AG08396 (cell line): ENCODE measurements around the gene CREG2.

ENCODE experiments used
- DNase-seq: peaks from one replicate; pipeline ENCODE4 v3.0.0; 2012; ENCODE audit warnings: low spot score, mixed read lengths

The CREG2 gene

DNA sequence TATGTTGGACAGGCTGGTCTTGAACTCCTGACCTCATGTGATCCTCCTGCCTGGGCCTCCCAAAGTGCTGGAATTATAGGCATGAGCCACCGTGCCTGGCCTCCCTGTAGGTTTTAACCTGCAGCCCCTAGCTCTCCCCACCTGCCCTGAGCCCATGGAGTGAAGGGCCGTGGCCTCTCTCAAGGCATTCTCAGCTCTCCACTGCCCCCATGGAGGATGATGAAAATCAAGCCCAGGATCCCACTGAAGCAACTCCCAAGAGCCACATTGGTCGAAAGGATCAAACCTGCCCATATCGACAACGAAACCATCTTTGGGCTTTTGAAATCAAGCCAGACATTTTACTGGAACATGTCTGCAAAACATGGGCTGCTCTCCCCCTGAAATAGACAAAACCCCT, 22.4 kb upstream of the CREG2 start:
- DNase-seq, result no peak

DNA sequence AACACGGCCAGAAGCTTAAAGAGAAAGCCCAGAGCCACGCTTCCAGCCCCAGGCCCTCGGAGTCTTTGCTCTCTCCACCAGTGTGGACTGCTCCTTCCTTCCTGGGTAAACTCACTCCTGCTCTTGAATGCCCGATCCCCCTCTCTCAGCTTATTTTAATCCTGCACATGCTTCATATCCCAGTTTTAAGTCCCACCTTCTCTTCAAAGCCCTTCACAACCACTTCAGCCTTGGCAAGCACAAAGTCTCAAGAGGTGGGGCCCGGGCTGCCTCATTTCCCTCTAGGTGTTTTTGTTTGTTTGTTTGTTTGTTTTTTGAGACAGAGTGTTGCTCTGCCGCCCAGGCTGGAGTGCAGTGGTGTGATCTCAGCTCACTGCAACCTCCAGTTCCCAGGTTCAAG, 21.6 kb upstream of the CREG2 start:
- DNase-seq, result no peak

DNA sequence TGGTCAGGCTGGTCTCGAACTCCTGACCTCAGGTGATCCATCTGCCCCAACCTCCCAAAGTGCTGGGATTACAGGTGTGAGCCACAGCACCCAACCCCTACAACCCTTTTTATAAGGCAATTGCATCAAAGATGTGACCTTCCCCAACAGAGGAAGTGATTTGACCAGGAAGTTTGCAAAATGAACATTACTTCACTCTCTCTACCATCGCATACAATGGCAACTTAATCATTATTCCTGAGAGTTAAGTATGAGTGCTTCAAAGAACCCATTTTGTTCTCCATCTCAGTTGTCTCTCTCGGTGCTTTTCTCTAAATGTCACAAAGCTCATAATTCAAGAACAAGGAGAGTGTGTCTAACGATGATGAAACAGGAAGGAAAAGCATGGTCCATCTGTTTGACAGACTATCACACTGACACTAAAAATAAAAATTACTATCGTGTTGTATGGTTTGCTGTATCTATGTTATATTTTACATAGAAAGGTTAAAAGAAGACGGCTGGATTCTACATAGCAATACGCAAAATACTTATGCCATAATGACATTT, 18.1 kb upstream of the CREG2 start:
- DNase-seq, result no peak

DNA sequence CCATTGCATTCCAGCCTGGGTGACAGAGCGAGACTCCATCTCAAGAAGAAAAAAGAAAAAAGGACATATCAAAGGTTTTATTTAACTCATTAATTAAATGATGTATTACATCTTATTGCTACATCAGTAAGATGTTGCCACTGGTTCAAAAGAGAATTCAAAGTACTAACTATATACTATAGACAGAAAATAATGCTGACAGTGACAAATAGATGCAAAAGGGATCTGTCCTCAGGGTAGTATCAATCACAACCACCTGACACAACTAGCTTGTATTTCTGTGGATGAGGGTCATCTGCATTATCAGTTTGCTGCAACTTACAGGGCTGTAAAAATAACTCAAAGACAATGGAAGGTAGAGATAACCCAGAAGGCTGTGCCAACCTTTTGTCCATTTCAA, 16.4 kb upstream of the CREG2 start:
- no peak for DNase-seq

DNA sequence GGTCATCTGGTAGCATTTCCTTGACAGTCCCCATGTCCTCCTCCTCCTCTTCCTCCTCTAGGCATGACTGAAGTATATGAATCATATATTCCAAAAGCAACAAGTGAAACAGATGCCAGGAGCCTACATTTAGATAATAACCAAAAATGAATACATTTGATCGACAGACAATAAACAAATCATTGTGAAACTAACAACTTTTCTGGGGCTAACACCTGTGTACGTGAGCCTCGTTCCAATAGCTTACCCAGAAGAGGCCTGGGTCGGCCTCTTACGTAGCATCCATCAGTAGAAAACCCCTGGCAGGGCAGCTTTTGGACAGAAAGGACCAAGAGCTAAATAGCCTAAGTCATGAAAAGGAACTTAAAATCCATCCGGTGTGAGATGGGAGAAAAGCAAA, 15.3 kb upstream of the CREG2 start:
- DNase-seq, result no peak

DNA sequence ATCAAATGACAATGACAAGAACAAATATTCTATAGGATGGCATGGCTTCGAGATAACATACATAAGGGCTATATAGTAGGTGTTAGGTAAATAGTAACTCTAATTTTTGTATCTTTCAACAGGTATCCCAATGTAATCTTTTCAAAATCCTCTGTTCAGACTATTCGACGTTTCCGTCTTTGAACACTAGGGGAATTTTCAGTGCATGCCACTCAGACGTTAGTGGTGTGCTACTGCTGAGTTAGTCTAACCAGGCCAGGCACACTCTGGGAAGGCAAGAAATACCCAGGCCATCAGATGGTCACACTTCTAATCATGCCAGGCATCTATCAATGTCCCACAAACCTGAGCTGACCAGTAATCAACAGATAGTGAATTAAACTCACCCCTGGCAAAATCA, 14.6 kb upstream of the CREG2 start:
- DNase-seq, result no peak

DNA sequence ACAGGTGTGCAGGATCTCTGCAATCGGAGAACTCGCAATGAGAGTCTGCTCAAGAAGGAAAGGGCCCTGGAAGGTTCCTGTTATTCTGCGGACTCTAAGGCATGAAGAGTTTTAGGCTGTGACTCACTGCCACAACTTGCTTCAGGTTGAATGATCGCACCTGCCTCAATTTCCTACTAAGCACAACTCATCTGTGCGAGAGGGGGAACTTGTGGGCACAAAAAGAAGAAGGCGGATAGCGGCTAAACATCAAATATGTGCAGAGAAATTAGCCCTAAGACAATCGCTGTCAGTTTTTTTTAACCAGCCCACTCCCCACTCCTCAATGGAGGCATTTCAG, 14.0 kb upstream of the CREG2 start:
- DNase-seq, result no peak

DNA sequence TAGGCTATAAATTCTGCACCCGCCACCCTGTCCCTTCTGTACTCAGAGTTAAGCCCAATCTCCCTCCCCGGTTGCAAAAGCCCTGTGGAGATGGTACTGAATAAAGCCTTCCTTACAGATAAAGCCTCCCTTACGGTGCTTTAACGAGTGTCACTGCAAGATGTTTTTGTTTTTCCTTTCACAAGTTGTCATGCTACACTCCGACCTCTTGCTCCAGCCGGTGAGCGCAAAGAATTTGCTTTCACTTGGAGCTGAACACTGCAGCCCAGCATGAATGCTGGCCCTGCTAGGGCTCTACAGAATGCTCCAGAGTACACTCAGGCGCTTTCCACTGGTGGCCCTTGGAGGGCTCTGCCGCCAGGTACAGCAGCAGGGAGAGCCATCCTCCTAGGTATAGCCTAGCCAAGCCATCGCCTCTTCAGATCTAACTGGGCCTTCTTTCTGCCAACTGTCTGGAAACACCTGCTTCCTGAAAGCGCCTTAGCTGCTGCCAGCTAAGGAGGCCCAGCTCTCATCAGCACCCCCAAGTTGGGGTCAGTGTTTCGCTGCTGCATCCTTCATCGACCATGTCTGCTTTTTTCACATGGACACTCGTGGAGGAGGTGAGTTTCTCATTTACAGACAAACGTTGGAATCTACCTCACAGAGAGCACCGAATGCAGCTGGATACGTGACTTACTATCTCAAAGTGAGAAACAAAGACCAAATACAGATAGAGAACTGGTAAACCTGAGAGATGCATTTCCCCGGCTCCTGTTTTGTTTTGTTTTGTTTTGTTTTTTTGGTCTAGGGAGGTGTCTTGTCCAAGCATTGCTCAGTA, 13.4 kb upstream of the CREG2 start:
- no peak for DNase-seq

DNA sequence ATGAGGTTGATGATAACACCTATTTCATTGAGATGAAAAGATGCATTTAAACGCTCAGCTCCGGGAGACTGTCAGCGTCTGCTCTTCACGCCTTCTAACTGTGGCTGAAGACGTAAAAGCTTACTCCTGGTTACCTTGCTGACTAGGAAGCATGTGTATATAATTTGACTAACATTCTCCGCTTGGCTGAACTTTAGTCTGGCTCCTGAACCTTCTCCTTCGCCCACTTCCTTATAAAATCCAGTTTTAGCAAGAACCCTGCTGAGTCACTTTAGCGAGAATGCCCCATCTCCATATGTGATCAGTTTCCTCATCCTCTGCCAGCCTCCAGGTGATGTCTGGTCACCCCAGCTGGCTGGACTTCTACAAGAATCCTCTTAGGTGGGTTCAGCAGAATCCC, 12.7 kb upstream of the CREG2 start:
- no peak for DNase-seq

DNA sequence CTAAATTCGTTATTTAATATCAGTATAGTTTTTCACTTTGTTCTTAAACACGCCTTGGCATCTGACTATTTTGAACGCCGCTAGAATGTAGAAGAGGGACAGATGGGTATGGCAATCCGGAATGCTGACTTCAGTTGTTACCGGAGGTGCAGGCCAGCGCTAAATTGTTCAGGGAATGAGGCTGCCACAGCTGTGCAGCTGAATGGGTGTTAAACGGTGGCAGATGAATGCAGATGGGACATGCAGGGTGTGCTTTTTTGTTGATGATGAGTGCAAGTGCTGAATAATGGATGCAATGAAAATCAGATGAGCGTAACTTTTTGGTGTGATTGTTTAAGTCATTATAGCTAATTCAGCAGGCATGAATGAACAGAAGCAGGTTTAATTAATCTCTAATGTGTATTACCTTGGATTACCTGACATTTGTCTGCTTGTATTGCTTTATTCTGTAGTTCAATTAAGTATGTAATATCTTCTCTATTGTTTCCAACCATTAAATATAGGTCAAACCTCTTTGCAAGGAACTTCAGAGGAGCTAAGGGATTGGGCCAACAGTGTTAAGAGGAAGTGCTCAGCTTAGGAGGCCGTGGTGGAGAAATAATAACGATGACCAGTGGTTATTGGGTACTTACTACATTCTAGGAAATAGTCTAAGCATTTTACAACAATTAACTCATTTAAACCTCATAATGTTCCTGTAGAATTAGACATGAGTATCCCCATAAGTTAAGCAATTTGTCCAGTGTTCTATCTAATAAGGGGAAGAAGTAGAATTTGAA, 11.9 kb upstream of the CREG2 start:
- no peak for DNase-seq

DNA sequence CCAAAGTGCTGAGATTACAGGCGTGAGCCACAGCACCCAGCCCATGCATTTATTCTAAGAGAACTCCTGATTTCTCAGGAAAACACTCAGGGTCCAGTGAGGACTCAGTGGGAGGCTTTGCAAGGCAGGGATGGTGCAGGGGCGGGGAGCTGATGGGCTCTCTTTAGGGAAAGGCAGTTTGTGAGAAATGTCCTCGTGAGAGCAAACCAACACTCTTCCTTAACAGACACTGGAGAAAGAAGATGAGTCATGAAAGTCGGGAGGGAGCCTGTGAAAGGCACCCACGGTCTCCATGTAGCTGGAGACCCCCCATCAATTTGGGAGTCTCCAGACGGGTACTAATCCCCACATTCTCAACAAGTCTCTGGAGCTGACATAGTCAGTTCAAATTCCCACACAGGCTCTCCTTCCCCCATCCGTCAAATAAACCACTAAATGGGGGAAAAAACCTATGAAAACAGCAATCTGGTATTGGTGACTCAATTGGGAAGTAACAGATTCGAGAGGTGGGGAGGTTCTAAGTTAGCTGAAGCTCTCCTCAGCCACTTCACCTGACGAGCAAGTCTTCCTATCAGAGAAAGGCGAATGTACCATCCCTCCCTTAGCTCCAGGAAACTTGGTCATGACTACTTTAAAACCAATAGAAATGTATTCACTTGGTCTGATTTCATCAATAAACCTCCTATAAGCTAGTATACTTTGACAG, 11.0 kb upstream of the CREG2 start:
- DNase-seq, result no peak

DNA sequence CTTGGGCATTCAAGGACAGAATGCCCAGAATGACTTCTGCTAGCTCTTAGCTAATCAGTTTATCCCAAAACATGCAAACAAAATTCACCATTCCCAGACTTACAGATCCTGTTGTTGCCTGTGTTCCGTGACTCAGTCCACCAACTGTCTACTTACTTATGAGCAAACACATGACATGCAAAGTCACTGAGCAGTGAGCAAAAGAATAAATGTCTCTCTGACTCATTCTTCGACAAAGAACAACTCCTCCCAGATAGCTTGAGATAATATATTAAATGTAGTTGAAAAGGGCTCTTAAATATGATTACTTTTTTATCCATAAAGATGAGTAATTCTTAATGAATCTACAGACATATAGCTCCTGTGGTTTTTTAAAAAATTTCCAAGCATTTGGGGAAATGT, 9.0 kb upstream of the CREG2 start:
- peak; percentile 81 for DNase-seq

DNA sequence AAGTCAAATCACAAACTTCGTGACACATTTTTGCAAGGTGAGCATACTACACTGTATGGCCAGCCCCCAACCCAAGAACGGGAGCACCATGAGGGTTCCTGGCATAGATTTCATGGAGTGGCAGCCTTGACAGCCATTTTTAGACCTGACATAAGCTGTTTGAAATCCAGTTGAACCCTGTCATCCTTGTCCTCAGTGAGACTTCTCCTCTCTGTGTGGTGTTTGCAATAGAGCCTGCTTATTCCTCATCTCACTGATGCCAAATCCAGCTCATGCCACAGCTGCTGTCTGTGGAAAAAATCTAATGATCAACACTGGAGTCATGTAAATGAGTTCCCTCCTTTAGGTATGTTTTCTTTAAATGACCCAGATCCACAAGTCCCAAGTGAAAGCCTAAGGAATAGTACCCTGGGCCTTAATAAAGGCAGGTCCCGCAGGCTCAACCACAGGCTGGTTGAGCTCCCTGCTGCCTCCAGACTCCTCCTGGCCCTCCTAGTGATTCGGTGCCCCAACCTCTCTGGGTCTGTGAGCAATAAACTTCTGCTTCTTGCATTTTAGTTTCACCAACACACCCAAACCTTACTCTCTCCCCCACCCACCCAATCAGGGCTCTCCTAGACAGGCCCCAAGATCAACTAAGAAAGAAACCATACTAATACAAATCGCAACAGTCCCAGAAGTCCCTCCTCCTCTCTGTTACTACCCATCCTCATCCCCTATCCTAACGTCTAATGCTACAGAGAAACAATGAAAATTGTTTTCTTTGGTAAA, 8.4 kb upstream of the CREG2 start:
- DNase-seq, result no peak

DNA sequence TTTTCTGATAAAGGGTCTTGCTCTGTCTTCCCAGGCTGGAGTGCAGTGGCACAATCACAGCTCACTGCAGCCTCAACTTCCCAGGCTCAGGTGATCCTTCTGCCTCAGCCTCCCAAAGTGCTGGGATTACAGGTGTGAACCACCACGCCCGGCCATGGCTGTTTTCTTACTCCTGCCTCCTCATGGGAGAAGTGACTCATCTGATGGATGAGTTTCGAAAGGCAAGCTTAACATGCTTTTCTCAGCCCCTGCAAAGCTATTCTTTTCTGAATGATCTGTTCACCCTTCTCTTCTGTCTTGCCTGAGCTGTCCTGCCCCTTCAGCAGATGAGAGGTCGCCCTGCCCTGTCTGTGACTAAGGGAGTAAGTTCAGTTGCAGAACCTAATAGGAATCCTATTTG, 929 bp upstream of the CREG2 start:
- peak; percentile 56 for DNase-seq

DNA sequence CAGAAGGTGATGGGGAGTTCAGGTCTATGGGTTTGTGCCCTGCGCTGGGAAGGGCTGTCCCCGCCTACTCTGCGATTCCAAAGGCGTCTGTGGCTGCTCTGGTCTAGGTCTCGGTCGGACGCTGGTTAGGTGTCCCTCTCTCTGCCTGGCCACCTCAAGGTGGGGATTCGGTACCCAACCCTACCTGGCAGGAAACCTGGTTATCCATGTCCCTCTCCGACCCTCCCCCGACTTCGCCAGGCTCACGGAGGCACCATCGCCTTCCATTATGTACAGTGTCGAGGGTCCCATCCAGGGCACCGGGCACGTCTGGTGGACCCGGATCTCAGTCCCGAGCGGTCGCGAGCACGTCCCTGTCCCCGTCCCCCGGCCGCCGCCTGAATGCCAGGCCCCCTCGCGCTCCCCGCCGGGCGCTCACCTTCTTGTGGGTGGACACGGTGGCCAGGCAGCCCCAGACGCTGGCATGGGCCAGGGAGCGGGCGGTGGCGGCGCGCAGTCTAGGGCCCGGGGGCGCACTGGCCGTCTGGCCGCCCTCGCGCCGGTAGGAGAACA, 628 bp downstream of the CREG2 start:
- DNase-seq, result no peak

DNA sequence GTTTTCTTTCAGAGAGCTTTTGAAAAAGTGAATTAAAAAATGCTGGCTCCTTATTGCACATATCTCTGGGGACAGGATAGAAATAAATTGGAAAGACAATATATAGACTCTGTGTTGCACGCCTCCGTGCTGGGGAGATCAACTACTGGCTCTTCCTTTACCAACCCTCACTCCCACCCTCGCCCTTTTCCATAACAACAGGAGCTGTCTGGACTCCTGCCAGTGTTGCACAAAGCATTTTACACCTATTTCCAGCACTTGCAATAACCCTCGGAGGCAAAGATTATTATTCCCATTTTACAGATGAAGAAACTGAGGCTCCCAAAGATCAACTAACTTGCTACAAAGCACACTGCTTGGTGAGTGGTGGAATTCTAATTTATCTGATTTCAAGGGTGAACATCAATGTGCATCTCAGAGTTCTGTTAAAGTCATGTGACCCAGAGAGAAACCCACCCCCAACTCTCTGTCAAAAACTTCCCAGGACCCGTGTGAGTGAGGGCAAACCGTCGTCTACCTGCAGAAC, 4.2 kb downstream of the CREG2 start:
- no peak for DNase-seq

DNA sequence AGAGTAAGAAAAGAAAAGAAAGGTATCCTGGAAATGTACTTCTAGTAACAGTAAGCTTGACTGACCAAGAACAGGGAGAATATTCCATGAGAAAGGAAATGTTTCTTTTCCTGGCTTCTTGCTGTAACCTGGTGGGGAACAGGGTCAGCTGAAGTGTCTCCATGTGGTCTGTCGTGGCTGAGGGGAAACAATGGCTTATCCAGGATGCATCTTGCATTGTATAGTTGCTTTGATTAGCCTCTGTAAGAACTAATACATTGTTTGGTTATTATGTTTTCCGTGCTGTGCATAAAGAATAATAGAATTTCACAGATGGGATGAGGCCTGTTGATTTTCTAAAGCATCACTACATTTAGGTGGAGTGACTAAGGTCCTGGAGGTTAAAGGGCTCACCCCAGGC, 4.9 kb downstream of the CREG2 start:
- DNase-seq, result no peak

DNA sequence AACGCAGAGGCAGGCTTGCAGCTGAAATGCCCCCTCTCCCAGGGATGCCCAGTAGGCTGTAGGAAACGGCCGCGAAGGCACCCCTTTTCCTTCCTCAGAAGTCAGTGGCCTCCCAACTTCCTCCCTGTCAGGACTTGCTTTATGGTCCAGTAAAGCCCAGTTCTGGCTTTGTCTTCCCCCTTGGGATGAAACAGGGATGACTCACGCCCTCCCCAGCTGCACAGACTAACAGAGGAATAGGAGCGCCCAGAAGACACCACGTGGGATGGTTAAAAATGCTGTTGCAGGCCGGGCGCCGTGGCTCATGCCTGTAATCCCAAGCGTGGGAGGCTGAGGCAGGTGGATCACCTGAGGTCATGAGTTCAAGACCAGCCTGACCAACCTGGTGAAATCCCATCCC, 6.9 kb downstream of the CREG2 start:
- peak; percentile 45 for DNase-seq

DNA sequence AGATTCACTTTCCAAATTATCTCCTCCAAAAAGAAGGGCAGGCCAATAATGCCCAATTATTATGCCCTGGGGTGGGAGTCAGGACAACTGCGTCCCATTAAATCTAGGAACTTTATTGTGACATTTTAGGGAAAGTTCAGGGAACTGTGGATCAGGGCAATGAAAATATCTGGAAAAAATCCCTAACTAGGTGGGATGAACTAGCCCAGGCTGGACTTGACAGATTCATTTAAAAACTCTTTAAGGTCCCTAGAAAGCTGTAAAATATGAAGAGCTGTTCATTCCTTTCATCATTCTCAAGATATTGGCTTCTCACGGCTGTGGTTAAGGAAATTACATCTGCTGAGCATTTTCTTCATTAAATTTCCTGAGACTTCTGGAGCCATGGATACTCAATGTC, 8.2 kb downstream of the CREG2 start:
- DNase-seq, result no peak

DNA sequence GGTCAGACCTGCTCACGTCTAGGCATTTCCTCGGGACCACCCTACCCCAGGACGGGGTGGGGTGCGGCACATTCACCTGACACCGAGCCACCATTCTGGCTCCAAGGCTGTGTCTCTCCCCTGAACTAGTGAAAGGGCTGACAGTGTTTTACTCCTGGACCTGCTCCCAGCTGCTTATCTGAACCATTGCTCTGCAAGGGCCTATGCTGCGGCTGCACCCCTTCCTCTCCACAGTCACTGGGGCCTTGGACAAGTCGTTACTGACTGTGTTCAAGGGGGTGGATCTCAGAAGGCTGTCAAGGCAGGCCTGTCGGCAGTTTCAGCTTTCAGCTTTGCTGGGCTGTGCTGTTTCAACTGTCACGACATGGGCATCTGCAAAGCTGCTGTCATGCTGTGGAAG, 11.7 kb downstream of the CREG2 start:
- DNase-seq, result no peak

DNA sequence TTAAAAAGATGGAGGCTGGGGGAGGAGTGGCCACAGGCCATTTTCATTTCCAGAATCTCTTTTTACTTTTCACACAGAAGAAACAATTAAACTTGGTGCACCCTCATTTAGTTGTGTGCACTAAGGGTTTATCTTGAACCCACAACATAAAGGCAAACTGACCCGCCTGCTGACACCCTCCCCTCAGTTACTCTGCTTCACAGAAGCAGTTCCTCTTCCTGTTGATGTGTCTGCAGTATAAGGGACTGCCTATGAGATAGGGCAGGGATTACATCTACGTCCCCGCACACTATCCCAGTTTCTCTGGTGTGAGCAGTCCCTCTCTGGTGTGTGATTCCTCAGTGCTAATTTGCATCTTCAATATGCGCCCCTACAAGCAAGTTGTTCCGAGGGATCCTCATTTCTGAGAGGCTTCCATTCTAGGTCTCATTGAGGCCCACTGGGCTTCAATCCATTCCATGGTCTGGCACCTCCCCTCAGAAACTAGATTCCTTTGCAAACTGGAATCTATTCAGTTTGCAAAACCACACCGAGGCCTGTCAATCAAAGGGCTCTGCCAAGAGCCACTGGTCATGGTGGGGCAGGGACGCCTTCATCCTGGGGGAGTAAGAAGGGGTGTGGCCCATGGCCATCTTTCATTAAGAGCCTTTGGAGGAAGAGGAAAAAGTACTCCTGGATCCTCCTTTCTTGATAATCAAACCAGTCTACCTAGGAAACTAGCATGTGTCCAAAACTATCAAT, 12.3 kb downstream of the CREG2 start:
- DNase-seq, result no peak
